Pancreas (tissue), 10 donors: ENCODE results near the gene SYNE3. TPM values are rescaled to one million over a fixed set of nuclear protein-coding genes. Genes with fewer than 3 reads are reported as not detected.

Experiments
- ATAC-seq, 4 donors: fragments of 200-7000 bp; cut with Tn5 transposase; one replicate each; pipeline versions ENCODE4 v1.8.0 to v1.9.1; 2020; ENCODE audit warnings: mild to moderate bottlenecking in 4 of 4, moderate library complexity in 4 of 4
- DNase-seq, 6 donors: peaks; one replicate each; pipeline ENCODE4 v3.0.0-alpha.2; 2020
- FAIRE-seq: peaks from 2 replicates; lab custom pipeline; 2012; peaks lifted over from hg19 to GRCh38; lab: Jason Lieb, UNC
- H3K27ac ChIP-seq, 4 donors: fragments of 200-600 bp; sonication (generic); 1 replicate in 3 of 4; 2 replicates in 1 of 4; pipeline versions ENCODE4 v1.5.0 to v1.8.0; 2020
- H3K27me3 ChIP-seq, 4 donors: fragments of 200-600 bp; one replicate each; pipeline ENCODE4 v1.8.0; 2021
- H3K36me3 ChIP-seq, 3 donors: fragments of 200-600 bp; sonication (generic) in 1 of 3; one replicate each; pipeline versions ENCODE4 v1.5.0 to v1.8.0; 2020 to 2021
- H3K4me1 ChIP-seq, 3 donors: fragments of 200-600 bp; one replicate each; pipeline ENCODE4 v1.8.0; 2021
- H3K4me3 ChIP-seq, 4 donors: fragments of 200-600 bp; sonication (generic) in 2 of 4; one replicate each; pipeline versions ENCODE4 v1.5.0 to v1.8.0; 2020 to 2021
- H3K9me3 ChIP-seq, 4 donors: fragments of 200-600 bp; one replicate each; pipeline ENCODE4 v1.8.0; 2021
- CTCF ChIP-seq, 4 donors: fragments of 200-600 bp; sonication (generic) in 3 of 4; IDR thresholded peaks; one replicate each; pipeline versions ENCODE4 v1.5.0 to v1.8.0; 2021; ENCODE audit warnings: antibody characterized with exemption in 4 of 4
- WGBS, 2 donors: extraction: QIAGEN DNeasy Blood & Tissue Kit; methylation state at CpG; one replicate each; pipeline ENCODE4 v1.1.7; 2013; 5-methylcytosine and 5-hydroxymethylcytosine counted together
- intact Hi-C, 3 donors: fragments of 100-400 bp; cut with DNase I; formaldehyde crosslinking; loops; one replicate each; pipeline versions ENCODE4 v1.11.1 to v1.14.2; 2022
- polyA plus RNA-seq, 2 donors: library from polyadenylated mRNA; stranded (reverse); fragments of 200-250 nt; gene quantifications; one replicate each; pipeline ENCODE4 v1.2.3, GENCODE V29; 2013
- total RNA-seq, 6 donors: library from RNA; stranded (reverse); fragmentation: NEBNext Ultra II Directional in 4 of 6; extraction: Animal tissue kit (Norgen Biotek cat#: 25700) in 4 of 6; gene quantifications; one replicate each; pipeline versions ENCODE4 v1.2.1 to v1.2.4, GENCODE V29; 2021 to 2023
- donor health status: healthy with polysubstance abuse.
- donor health status: DM: no; HTN: no; CAD: no; lungs with moderate emphysema.
- donor health status: DM: no; HTN: no; CAD: no.
- donor health status: control.
- donor health status: control.
- donor health status: Bipolar disorder and iron deficiency.
- donor health status: DM: yes; HTN: yes; CAD: no.
- donor health status: DM: no; HTN: no; CAD: no.
- donor health status: DM: no; HTN: no; CAD: no.
- donor health status: DM: yes; HTN: yes; CAD: no.

Gene SYNE3
- total and polyA plus RNA-seq, 8 donors = 0.54 to 4.5 (median 2.0) TPM

GRCh38 chr14:95523051-95523814 is 6.8 kb upstream of the SYNE3 start:
- Histone ChIP-seq H3K36me3 (no peaks in the 10 kb centered on the region), H3K9me3 (no peaks in the 10 kb centered on the region), H3K27ac (peak overlapping the region in 1 of 4 donors; percentile 28), H3K4me1 (peaks cover 0 to 16% (median 13%) of the 10 kb centered on the region in 3 donors), H3K27me3 (no peaks in the 10 kb centered on the region), H3K4me3 (peak overlapping the region in 1 of 4 donors; percentile 5)
- no peak for FAIRE-seq
- no peak for TF ChIP-seq CTCF (IDR thresholded peaks at IDR 0.05)
- no peak for DNase-seq
- ATAC-seq = peak in 3 of 4 donors; percentile 4 to 36 (median 17)
- 31 to 36% methylated on average over 12 of the region's 12 CpGs for WGBS, 2 donors
- intact Hi-C loops = loop anchor here in 1 of 3 donors (5.0 kb wide), 1 partner anchor 76 kb away; no protein-coding TSS in a partner anchor

- Histone ChIP-seq H3K9me3 (no peaks in the 10 kb centered on the region), H3K36me3 (no peaks in the 10 kb centered on the region), H3K27me3 (no peaks in the 10 kb centered on the region), H3K4me3 (no peak overlapping the region), H3K27ac (no peak overlapping the region), H3K4me1 (peaks cover 0 to 16% (median 13%) of the 10 kb centered on the region in 3 donors)
- TF ChIP-seq CTCF (IDR thresholded peaks at IDR 0.05) = no peak
- ATAC-seq (no peak), FAIRE-seq (no peak), DNase-seq (no peak)
- intact Hi-C loops = loop anchor here in 1 of 3 donors (5.0 kb wide), 1 partner anchor 75 kb away; no protein-coding TSS in a partner anchor
- WGBS, 2 donors = 87 to 95% methylated on average over 4 of the region's 4 CpGs
These were observed 6.1 kb upstream of the SYNE3 start for GRCh38 chr14:95522556-95522955.

DNA sequence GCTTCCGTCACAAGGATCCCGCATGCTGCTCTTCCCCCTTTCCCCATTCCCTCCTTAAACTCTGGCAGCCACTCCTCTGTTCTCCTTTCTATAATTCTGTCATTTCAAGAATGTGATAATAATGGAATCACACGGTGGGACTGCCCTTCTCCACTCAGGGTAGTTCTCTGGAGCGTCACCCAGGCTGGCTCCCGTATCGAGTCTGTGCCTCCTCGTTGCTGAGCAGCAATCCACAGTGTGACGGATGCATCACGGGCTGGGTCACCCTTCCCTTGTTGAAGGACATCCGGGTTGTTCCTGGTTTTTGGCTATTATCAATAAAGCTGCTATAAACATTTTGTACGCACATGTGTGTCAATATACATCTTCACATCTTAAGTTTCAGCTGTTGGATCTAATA is 5.7 kb upstream of the SYNE3 start:
- intact Hi-C loops = loop anchor here in 1 of 3 donors (5.0 kb wide), 1 partner anchor 75 kb away; no protein-coding TSS in a partner anchor
- FAIRE-seq (no peak), DNase-seq (no peak), ATAC-seq (no peak)
- TF ChIP-seq CTCF (IDR thresholded peaks at IDR 0.05) = no peak
- 89 to 91% methylated on average over 11 of the region's 11 CpGs for WGBS, 2 donors
- no peak overlapping the region for H3K27ac ChIP-seq
- no peak overlapping the region for H3K4me3 ChIP-seq
- no peaks in the 10 kb centered on the region for H3K36me3 ChIP-seq
- H3K9me3 ChIP-seq = no peaks in the 10 kb centered on the region
- H3K27me3 ChIP-seq = no peaks in the 10 kb centered on the region
- H3K4me1 ChIP-seq = peaks cover 0 to 16% (median 13%) of the 10 kb centered on the region in 3 donors

DNA sequence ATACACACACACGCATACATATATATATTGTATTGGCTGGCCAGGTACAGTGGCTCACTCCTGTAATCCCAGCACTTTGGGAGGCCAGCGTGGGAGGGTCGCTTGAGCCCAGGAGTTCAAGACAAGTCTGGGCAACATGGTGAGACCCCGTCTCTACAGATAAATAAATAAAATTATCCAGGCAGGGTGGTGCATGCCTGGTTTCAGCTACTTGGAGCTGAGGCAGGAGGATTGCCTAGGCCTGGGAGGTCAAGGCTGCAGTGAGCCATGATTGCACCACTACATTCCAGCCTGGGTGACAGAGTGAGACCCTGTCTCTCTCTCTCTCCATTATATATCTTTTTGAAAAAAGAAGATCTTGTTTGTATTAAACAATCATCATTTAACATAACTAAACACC is 4.6 kb upstream of the SYNE3 start:
- Histone ChIP-seq H3K36me3 (no peaks in the 10 kb centered on the region), H3K27ac (no peak overlapping the region), H3K4me3 (no peak overlapping the region), H3K9me3 (no peaks in the 10 kb centered on the region), H3K27me3 (no peaks in the 10 kb centered on the region), H3K4me1 (peaks cover 2 to 16% (median 13%) of the 10 kb centered on the region in 3 donors)
- intact Hi-C loops = loop anchor here in 1 of 3 donors (5.0 kb wide), 1 partner anchor 74 kb away; no protein-coding TSS in a partner anchor
- no peak for TF ChIP-seq CTCF (IDR thresholded peaks at IDR 0.05)
- no peak for DNase-seq
- 79 to 89% methylated on average over 4 of the region's 4 CpGs for WGBS, 2 donors
- ATAC-seq = no peak
- FAIRE-seq = no peak

DNA sequence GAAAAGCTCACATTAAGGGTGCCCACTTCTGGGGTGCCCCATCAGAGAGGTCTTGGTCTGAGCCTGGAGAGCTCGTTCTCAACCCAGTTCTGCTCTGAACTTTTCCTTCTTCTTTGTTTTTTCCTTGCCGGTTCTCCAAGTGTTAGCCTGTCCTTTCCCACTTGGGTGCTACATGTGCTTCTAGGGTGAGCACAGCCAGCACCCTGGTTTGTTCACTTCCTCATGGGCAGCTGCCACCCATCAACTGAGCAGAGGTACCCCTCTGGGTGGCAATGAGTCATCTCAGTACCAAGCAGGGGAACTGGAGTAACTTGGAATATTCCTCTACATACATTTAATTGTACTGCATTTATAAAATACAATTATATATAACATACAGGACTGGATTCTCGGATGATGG is 3.9 kb upstream of the SYNE3 start:
- 59 to 63% methylated on average over 3 of the region's 3 CpGs for WGBS, 2 donors
- H3K9me3 ChIP-seq = no peaks in the 10 kb centered on the region
- ATAC-seq = no peak
- FAIRE-seq = no peak
- H3K4me1 ChIP-seq = peaks cover 4 to 16% (median 13%) of the 10 kb centered on the region in 3 donors
- H3K27ac ChIP-seq = no peak overlapping the region
- intact Hi-C loops = loop anchor here in 1 of 3 donors (5.0 kb wide), 1 partner anchor 73 kb away; no protein-coding TSS in a partner anchor
- TF ChIP-seq CTCF (IDR thresholded peaks at IDR 0.05) = no peak
- no peak for DNase-seq
- H3K36me3 ChIP-seq = no peaks in the 10 kb centered on the region
- H3K27me3 ChIP-seq = no peaks in the 10 kb centered on the region
- H3K4me3 ChIP-seq = no peak overlapping the region
